ENCODE data around the gene KRT33A. TPM values are rescaled to one million over a fixed set of nuclear protein-coding genes. Genes with fewer than 3 reads are reported as not detected.

KRT33A gene
- total and polyA plus RNA-seq, 12 donors = not detected

DNA sequence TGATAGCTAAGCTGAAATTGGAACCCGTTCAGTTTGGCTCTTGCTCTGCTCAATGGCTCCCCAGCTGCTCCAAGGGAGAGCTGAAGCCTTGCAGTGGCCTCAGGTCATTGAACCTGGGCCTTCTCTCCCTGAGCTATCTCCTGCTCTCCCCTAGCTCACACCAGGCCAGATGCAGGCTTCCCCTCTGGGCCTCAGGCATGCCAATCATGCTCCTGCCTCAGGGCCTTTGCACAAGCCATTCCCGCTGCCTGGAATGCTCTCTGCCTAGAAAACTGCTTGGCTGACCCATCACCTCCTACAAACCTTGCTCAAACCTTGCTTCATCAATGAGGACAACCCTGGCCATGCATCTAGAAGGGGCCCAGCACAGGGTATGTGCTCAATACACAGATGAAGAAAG is 18.4 kb downstream of the KRT33A start:
- intact Hi-C loops (cut with DNase I) = no loop called here
- WGBS, 2 donors = 69 to 71% methylated on average over 2 of the region's 2 CpGs
- no peaks in the 10 kb centered on the region for H3K36me3 ChIP-seq
- H3K4me1 ChIP-seq = no peaks in the 10 kb centered on the region
- DNase-seq = no peak
- H3K27ac ChIP-seq = no peak overlapping the region
- TF ChIP-seq, protein P1, sequence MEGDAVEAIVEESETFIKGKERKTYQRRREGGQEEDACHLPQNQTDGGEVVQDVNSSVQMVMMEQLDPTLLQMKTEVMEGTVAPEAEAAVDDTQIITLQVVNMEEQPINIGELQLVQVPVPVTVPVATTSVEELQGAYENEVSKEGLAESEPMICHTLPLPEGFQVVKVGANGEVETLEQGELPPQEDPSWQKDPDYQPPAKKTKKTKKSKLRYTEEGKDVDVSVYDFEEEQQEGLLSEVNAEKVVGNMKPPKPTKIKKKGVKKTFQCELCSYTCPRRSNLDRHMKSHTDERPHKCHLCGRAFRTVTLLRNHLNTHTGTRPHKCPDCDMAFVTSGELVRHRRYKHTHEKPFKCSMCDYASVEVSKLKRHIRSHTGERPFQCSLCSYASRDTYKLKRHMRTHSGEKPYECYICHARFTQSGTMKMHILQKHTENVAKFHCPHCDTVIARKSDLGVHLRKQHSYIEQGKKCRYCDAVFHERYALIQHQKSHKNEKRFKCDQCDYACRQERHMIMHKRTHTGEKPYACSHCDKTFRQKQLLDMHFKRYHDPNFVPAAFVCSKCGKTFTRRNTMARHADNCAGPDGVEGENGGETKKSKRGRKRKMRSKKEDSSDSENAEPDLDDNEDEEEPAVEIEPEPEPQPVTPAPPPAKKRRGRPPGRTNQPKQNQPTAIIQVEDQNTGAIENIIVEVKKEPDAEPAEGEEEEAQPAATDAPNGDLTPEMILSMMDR (IDR thresholded peaks at IDR 0.05) = no peak
- ATAC-seq = no peak
- H3K9me3 ChIP-seq = no peaks in the 10 kb centered on the region
- H3K27me3 ChIP-seq = peaks cover 0 to 38% (median 0%) of the 10 kb centered on the region in 7 donors
- no peak overlapping the region for H3K4me3 ChIP-seq

DNA sequence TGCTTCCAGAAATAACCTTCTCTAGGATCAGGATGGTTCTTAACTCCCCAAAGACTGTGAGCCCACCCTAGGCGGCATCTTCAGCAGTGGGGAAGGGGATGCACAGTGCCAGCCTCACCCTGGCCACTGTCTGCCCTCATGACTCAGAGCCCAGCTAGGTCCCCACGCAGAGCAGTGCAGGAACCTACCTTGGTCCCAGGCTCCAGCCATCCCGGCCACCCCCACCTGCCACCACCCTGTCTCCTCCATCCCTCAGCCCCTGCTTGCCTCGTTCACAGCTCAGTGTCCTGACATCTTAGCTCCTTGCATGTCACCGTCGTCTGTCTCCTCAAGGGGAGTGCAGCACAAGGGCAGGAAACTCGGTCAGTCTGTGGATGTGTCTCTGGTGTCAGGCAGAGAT is 19.0 kb downstream of the KRT33A start:
- intact Hi-C loops (cut with DNase I) = no loop called here
- Histone ChIP-seq H3K9me3 (no peaks in the 10 kb centered on the region), H3K27ac (no peak overlapping the region), H3K36me3 (no peaks in the 10 kb centered on the region), H3K4me1 (no peaks in the 10 kb centered on the region), H3K27me3 (peaks cover 0 to 33% (median 0%) of the 10 kb centered on the region in 7 donors), H3K4me3 (no peak overlapping the region)
- TF ChIP-seq, protein P1 (IDR thresholded peaks at IDR 0.05) = no peak
- no peak for DNase-seq
- WGBS, 2 donors = 61 to 64% methylated on average over 7 of the region's 7 CpGs
- peak in 1 of 8 donors; percentile 9 for ATAC-seq

DNA sequence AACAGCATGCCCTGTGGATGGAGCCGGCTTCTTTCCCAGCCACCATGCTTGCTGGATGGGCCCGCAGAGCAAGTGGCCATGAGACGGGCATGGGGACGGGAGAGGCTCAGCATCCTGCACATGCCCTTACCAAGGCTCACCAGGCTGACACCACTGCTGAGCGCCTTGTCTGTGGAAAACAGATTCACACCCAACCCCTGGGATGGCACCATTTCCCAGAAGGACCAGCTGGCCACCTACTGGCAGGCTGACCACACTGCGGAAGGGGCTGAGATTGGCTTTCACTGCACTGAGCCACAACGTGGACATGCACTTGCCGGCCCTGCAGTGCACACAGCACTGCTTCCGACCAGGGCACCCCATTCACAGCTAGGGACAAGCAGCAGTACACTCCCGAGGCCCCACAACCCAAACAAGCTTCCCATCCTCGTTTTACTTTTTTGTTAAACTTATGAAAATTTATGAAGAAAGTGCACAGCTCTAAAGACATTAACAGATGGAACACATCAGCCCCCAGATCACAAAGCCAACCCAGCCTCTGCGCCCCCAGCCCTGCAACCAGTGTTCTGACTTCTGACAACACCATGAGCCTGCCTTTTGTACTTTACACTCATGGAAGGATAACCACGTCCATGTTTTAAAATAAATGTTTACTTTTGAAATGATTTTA is 21.2 kb downstream of the KRT33A start:
- intact Hi-C loops (cut with DNase I) = loop anchor here in 5 of 10 donors (5.0 to 10.0 kb wide), 4 partner anchors 165 to 527 kb away; no protein-coding TSS in a partner anchor
- Histone ChIP-seq H3K9me3 (no peaks in the 10 kb centered on the region), H3K4me3 (no peak overlapping the region), H3K27ac (no peak overlapping the region), H3K27me3 (peaks cover 0 to 24% (median 0%) of the 10 kb centered on the region in 7 donors), H3K4me1 (no peaks in the 10 kb centered on the region), H3K36me3 (no peaks in the 10 kb centered on the region)
- TF ChIP-seq, protein P1 (IDR thresholded peaks at IDR 0.05) = peak; percentile 16 to 59 (median 53)
- DNase-seq (peak in 1 of 2 donors; percentile 35), ATAC-seq (peak in 2 of 8 donors; percentile 52 to 66)
- WGBS, 2 donors = 50 to 53% methylated on average over 13 of the region's 13 CpGs

DNA sequence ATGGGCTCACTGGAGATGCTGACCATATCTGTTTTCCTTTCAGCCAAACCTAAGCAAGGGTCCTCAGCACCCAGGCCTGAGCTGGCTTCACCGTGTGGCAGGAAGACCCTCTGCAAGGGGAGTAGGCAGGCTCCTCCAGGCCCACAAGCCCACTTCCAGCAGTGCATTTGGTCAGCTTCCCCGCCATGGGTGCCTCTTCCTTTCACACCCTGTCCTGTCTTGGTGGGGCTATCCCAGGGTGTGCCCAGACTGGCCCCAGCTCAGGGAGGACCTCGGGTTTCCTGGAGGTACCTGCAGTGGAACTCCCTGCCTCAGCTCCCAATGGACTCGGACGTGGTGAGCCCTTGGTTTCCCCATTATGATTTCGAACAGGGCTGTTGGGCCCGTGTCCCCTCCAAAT is 22.4 kb downstream of the KRT33A start:
- no peak for DNase-seq
- no peak for ATAC-seq
- Histone ChIP-seq H3K4me3 (no peak overlapping the region), H3K4me1 (no peaks in the 10 kb centered on the region), H3K36me3 (no peaks in the 10 kb centered on the region), H3K9me3 (no peaks in the 10 kb centered on the region), H3K27ac (no peak overlapping the region), H3K27me3 (peaks cover 0 to 17% (median 0%) of the 10 kb centered on the region in 7 donors)
- TF ChIP-seq, protein P1 (IDR thresholded peaks at IDR 0.05) = no peak
- intact Hi-C loops (cut with DNase I) = loop anchor here in 5 of 10 donors (5.0 to 10.0 kb wide), 4 partner anchors 167 to 526 kb away; no protein-coding TSS in a partner anchor
- 83 to 88% methylated on average over 7 of the region's 7 CpGs for WGBS, 2 donors
